Measurements from ENCODE around the gene DAND5.

The DAND5 gene

DNA sequence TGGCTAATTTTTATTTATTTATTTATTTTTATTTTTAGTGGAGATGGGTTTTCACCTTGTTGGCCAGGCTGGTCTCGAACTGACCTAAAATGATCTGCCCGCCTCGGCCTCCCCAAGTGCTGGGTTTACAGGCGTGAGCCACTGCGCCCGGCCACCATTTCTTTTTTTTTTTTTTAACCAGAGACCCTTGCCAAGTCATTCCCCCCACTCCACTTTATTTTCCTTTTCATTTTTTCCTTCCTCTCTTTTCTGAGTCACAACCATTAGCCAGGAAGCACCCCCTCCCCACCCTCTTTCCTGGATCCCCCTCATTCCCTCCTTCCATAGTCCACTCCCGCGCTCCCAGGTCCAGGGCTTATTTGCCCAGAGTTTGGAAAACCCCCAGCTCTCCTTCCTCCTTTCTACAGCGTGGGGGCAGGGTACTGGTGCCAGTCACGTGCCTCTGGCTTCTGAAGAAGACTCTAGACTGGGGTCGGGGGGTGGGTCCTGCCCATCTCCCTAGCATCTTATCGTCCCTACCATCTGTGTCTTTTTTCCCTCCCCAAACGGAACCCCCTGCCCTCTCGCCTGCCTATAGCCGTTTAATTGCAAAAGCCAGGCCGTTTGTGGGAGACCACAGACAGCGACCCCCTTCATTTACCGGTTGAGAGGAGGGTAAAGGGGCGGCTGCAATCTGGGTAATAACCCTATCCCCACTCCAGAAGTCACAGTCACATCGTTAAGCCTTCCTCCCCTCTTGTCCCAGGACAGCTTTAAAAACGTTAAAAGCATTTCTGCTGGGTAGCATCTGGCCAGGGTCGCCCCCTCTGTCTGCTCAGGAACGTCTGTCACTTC is 32.1 kb upstream of the DAND5 start:
- Histone ChIP-seq H3K9me3 (ENCODE audit: control insufficient read depth, low read length) (no peaks in the 10 kb centered on the region), H3K27ac (ENCODE audit: insufficient read depth, low read depth, low read length, poor library complexity, severe bottlenecking) (peak overlapping the region; percentile 80), H3K36me3 (ENCODE audit: control insufficient read depth, insufficient read depth, low read length) (peaks cover 28% of the 10 kb centered on the region), H3K27me3 (ENCODE audit: control insufficient read depth, insufficient read depth, low read length, poor library complexity, severe bottlenecking) (no peaks in the 10 kb centered on the region), H3K4me1 (ENCODE audit: control insufficient read depth, insufficient read depth, low read length) (peaks cover 20% of the 10 kb centered on the region), H3K4me3 (ENCODE audit: insufficient read depth, low read depth, low read length) (peak overlapping the region; percentile 100)
- WGBS, 2 experiments, result 22 to 25% methylated on average over 23 of the region's 23 CpGs

GRCh38 chr19:12937927-12938778 is 31.2 kb upstream of the DAND5 start, which contains the start of gene CALR:
TSS of gene CALR (plus strand) at chr19:12938609. CDS start at chr19:12938680, 71 bp downstream.
- H3K9me3 ChIP-seq (ENCODE audit: control insufficient read depth, low read length), result no peaks in the 10 kb centered on the region
- H3K36me3 ChIP-seq (ENCODE audit: control insufficient read depth, insufficient read depth, low read length), result peaks cover 36% of the 10 kb centered on the region
- H3K27ac ChIP-seq (ENCODE audit: insufficient read depth, low read depth, low read length, poor library complexity, severe bottlenecking), result peak within 1 kb of the TSS; percentile 80
- no peaks in the 10 kb centered on the region for H3K27me3 ChIP-seq (ENCODE audit: control insufficient read depth, insufficient read depth, low read length, poor library complexity, severe bottlenecking)
- H3K4me1 ChIP-seq (ENCODE audit: control insufficient read depth, insufficient read depth, low read length), result peaks cover 18% of the 10 kb centered on the region
- WGBS, 2 experiments, result 0 to 1% methylated on average over 63 of the region's 63 CpGs
- peak within 1 kb of the TSS; percentile 100 for H3K4me3 ChIP-seq (ENCODE audit: insufficient read depth, low read depth, low read length)

DNA sequence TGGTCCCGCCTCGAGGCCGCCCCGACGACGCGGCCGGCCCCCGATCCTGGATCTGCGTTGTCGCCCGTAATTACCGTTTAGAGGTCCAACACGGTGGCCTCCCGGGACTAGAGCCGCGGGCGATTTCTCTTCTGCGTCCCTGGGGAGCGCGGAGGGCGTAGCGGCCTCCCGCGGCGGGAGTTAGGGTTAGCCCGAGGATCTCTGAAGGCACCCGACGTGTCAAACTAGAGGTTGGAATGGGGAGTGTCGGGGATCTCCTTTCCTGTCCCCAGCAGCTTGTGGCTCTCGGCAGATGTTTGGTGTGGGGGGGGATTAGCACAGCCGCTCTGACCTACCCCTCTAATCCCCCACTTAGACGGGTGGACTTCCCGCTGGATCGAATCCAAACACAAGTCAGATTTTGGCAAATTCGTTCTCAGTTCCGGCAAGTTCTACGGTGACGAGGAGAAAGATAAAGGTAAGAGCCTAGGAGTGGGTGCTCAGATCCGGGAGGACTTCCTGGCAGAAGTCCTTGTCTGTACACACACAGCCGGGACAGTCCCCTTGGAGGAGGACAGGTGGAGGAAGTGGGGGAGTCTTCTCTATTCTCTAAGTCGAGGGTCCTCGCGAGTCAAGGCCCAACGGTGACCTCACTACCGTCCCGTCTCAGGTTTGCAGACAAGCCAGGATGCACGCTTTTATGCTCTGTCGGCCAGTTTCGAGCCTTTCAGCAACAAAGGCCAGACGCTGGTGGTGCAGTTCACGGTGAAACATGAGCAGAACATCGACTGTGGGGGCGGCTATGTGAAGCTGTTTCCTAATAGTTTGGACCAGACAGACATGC is 30.4 kb upstream of the DAND5 start:
- peak overlapping the region; percentile 50 for H3K27ac ChIP-seq (ENCODE audit: insufficient read depth, low read depth, low read length, poor library complexity, severe bottlenecking)
- H3K4me1 ChIP-seq (ENCODE audit: control insufficient read depth, insufficient read depth, low read length), result peaks cover 18% of the 10 kb centered on the region
- H3K27me3 ChIP-seq (ENCODE audit: control insufficient read depth, insufficient read depth, low read length, poor library complexity, severe bottlenecking), result no peaks in the 10 kb centered on the region
- H3K36me3 ChIP-seq (ENCODE audit: control insufficient read depth, insufficient read depth, low read length), result peaks cover 43% of the 10 kb centered on the region
- 3 to 4% methylated on average over 52 to 54 of the region's 54 CpGs for WGBS, 2 experiments
- H3K4me3 ChIP-seq (ENCODE audit: insufficient read depth, low read depth, low read length), result peak overlapping the region; percentile 100
- H3K9me3 ChIP-seq (ENCODE audit: control insufficient read depth, low read length), result no peaks in the 10 kb centered on the region

GRCh38 chr19:12939975-12940423 is 29.4 kb upstream of the DAND5 start:
- Histone ChIP-seq H3K4me1 (ENCODE audit: control insufficient read depth, insufficient read depth, low read length) (peaks cover 18% of the 10 kb centered on the region), H3K27ac (ENCODE audit: insufficient read depth, low read depth, low read length, poor library complexity, severe bottlenecking) (no peak overlapping the region), H3K36me3 (ENCODE audit: control insufficient read depth, insufficient read depth, low read length) (peaks cover 43% of the 10 kb centered on the region), H3K27me3 (ENCODE audit: control insufficient read depth, insufficient read depth, low read length, poor library complexity, severe bottlenecking) (no peaks in the 10 kb centered on the region), H3K9me3 (ENCODE audit: control insufficient read depth, low read length) (no peaks in the 10 kb centered on the region), H3K4me3 (ENCODE audit: insufficient read depth, low read depth, low read length) (peak overlapping the region; percentile 100)
- WGBS, 2 experiments, result 95 to 97% methylated on average over 10 of the region's 10 CpGs

GRCh38 chr19:12940897-12941296 is 28.5 kb upstream of the DAND5 start:
- Histone ChIP-seq H3K27me3 (ENCODE audit: control insufficient read depth, insufficient read depth, low read length, poor library complexity, severe bottlenecking) (no peaks in the 10 kb centered on the region), H3K9me3 (ENCODE audit: control insufficient read depth, low read length) (no peaks in the 10 kb centered on the region), H3K4me1 (ENCODE audit: control insufficient read depth, insufficient read depth, low read length) (peaks cover 18% of the 10 kb centered on the region), H3K36me3 (ENCODE audit: control insufficient read depth, insufficient read depth, low read length) (peaks cover 43% of the 10 kb centered on the region), H3K4me3 (ENCODE audit: insufficient read depth, low read depth, low read length) (no peak overlapping the region), H3K27ac (ENCODE audit: insufficient read depth, low read depth, low read length, poor library complexity, severe bottlenecking) (no peak overlapping the region)
- WGBS, 2 experiments, result 90 to 97% methylated on average over 2 of the region's 2 CpGs

DNA sequence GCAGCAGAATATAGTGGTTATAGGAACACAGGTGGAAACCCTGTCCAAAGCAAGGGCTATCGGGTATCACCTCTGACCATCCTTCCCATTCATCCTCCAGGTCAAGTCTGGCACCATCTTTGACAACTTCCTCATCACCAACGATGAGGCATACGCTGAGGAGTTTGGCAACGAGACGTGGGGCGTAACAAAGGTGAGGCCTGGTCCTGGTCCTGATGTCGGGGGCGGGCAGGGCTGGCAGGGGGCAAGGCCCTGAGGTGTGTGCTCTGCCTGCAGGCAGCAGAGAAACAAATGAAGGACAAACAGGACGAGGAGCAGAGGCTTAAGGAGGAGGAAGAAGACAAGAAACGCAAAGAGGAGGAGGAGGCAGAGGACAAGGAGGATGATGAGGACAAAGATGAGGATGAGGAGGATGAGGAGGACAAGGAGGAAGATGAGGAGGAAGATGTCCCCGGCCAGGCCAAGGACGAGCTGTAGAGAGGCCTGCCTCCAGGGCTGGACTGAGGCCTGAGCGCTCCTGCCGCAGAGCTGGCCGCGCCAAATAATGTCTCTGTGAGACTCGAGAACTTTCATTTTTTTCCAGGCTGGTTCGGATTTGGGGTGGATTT is 25.8 kb upstream of the DAND5 start:
- WGBS, 2 experiments, result 94 to 95% methylated on average over 18 of the region's 18 CpGs
- H3K4me3 ChIP-seq (ENCODE audit: insufficient read depth, low read depth, low read length), result no peak overlapping the region
- no peaks in the 10 kb centered on the region for H3K27me3 ChIP-seq (ENCODE audit: control insufficient read depth, insufficient read depth, low read length, poor library complexity, severe bottlenecking)
- H3K4me1 ChIP-seq (ENCODE audit: control insufficient read depth, insufficient read depth, low read length), result peaks cover 10% of the 10 kb centered on the region
- H3K9me3 ChIP-seq (ENCODE audit: control insufficient read depth, low read length), result no peaks in the 10 kb centered on the region
- H3K27ac ChIP-seq (ENCODE audit: insufficient read depth, low read depth, low read length, poor library complexity, severe bottlenecking), result no peak overlapping the region
- peaks cover 45% of the 10 kb centered on the region for H3K36me3 ChIP-seq (ENCODE audit: control insufficient read depth, insufficient read depth, low read length)

DNA sequence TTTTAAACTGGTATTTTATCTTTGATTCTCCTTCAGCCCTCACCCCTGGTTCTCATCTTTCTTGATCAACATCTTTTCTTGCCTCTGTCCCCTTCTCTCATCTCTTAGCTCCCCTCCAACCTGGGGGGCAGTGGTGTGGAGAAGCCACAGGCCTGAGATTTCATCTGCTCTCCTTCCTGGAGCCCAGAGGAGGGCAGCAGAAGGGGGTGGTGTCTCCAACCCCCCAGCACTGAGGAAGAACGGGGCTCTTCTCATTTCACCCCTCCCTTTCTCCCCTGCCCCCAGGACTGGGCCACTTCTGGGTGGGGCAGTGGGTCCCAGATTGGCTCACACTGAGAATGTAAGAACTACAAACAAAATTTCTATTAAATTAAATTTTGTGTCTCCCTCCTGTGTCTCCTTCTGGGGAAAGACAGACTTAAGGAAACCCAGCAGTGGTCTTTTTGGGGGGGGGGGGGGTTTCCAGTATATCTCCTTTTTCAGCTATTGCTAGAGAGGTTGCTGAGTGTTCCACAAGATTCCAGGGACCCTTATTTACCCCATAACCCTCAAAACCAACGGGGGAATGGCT is 25.2 kb upstream of the DAND5 start:
- H3K27me3 ChIP-seq (ENCODE audit: control insufficient read depth, insufficient read depth, low read length, poor library complexity, severe bottlenecking), result no peaks in the 10 kb centered on the region
- peaks cover 52% of the 10 kb centered on the region for H3K36me3 ChIP-seq (ENCODE audit: control insufficient read depth, insufficient read depth, low read length)
- H3K4me1 ChIP-seq (ENCODE audit: control insufficient read depth, insufficient read depth, low read length), result peaks cover 10% of the 10 kb centered on the region
- H3K4me3 ChIP-seq (ENCODE audit: insufficient read depth, low read depth, low read length), result no peak overlapping the region
- H3K27ac ChIP-seq (ENCODE audit: insufficient read depth, low read depth, low read length, poor library complexity, severe bottlenecking), result peak overlapping the region; percentile 8
- no peaks in the 10 kb centered on the region for H3K9me3 ChIP-seq (ENCODE audit: control insufficient read depth, low read length)
- whole genome bisulfite sequencing, 2 experiments, result 88 to 94% methylated on average over 2 of the region's 2 CpGs

DNA sequence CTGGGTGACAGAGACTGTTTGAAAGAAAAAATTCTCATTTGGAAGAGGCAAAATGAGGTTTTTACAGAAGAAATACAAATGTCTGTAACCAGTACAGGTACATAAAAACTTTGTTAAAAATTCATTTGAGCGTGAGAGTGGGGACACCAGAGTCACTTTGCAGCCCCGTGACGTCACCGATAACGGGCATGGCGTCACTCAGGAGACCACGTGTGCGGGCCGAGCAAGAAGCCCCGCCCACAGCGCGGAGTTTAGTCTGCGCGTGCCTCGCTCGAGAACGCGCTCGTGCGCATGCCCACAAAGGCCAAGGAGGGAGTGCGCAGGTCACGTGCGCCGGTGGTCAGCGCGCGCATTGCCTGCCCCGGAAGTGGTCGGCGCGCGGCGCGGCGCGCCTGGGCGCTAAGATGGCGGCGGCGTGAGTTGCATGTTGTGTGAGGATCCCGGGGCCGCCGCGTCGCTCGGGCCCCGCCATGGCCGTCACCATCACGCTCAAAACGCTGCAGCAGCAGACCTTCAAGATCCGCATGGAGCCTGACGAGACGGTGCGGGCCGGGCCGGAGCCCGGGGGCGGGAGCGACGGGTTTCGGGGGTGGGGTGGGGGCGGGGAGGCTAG is 23.8 kb upstream of the DAND5 start, which contains the start of gene RAD23A:
Gene RAD23A (plus strand): TSS at position 384 of the 613 bp plus-strand sequence. CDS start 87 bp downstream, at position 471.
- Histone ChIP-seq H3K4me1 (ENCODE audit: control insufficient read depth, insufficient read depth, low read length) (peaks cover under 1% of the 10 kb centered on the region), H3K36me3 (ENCODE audit: control insufficient read depth, insufficient read depth, low read length) (peaks cover 52% of the 10 kb centered on the region), H3K9me3 (ENCODE audit: control insufficient read depth, low read length) (no peaks in the 10 kb centered on the region), H3K4me3 (ENCODE audit: insufficient read depth, low read depth, low read length) (peak within 1 kb of the TSS; percentile 80), H3K27me3 (ENCODE audit: control insufficient read depth, insufficient read depth, low read length, poor library complexity, severe bottlenecking) (no peaks in the 10 kb centered on the region), H3K27ac (ENCODE audit: insufficient read depth, low read depth, low read length, poor library complexity, severe bottlenecking) (peak within 1 kb of the TSS; percentile 99)
- 1% methylated on average over 62 of the region's 62 CpGs for WGBS, 2 experiments

Data from ectodermal cell (in vitro differentiated cells).